Pancreas (tissue), 10 donors: ENCODE data around the gene DRAM1. TPM values are rescaled to one million over a fixed set of nuclear protein-coding genes. Genes with fewer than 3 reads are reported as not detected.
"Not testable (repeated sequence)": the region's sequence is repeated elsewhere in the genome, so short reads cannot be mapped to it uniquely, and the experiment has no call there.

Source experiments
- ATAC-seq, 4 donors: fragments of 200-7000 bp; cut with Tn5 transposase; one replicate each; pipeline versions ENCODE4 v1.8.0 to v1.9.1; 2020; ENCODE audit warnings: mild to moderate bottlenecking in 4 of 4, moderate library complexity in 4 of 4
- DNase-seq, 6 donors: peaks; one replicate each; pipeline ENCODE4 v3.0.0-alpha.2; 2020
- FAIRE-seq: peaks from 2 replicates; lab custom pipeline; 2012; peaks lifted over from hg19 to GRCh38; lab: Jason Lieb, UNC
- H3K27ac ChIP-seq, 4 donors: fragments of 200-600 bp; sonication (generic); 1 replicate in 3 of 4; 2 replicates in 1 of 4; pipeline versions ENCODE4 v1.5.0 to v1.8.0; 2020
- H3K27me3 ChIP-seq, 4 donors: fragments of 200-600 bp; one replicate each; pipeline ENCODE4 v1.8.0; 2021
- H3K36me3 ChIP-seq, 3 donors: fragments of 200-600 bp; sonication (generic) in 1 of 3; one replicate each; pipeline versions ENCODE4 v1.5.0 to v1.8.0; 2020 to 2021
- H3K4me1 ChIP-seq, 3 donors: fragments of 200-600 bp; one replicate each; pipeline ENCODE4 v1.8.0; 2021
- H3K4me3 ChIP-seq, 4 donors: fragments of 200-600 bp; sonication (generic) in 2 of 4; one replicate each; pipeline versions ENCODE4 v1.5.0 to v1.8.0; 2020 to 2021
- H3K9me3 ChIP-seq, 4 donors: fragments of 200-600 bp; one replicate each; pipeline ENCODE4 v1.8.0; 2021
- WGBS, 2 donors: extraction: QIAGEN DNeasy Blood & Tissue Kit; methylation state at CpG; one replicate each; pipeline ENCODE4 v1.1.7; 2013; 5-methylcytosine and 5-hydroxymethylcytosine counted together
- intact Hi-C, 3 donors: fragments of 100-400 bp; cut with DNase I; formaldehyde crosslinking; loops; one replicate each; pipeline versions ENCODE4 v1.11.1 to v1.14.2; 2022
- polyA plus RNA-seq, 2 donors: library from polyadenylated mRNA; stranded (reverse); fragments of 200-250 nt; gene quantifications; one replicate each; pipeline ENCODE4 v1.2.3, GENCODE V29; 2013
- total RNA-seq, 6 donors: library from RNA; stranded (reverse); fragmentation: NEBNext Ultra II Directional in 4 of 6; extraction: Animal tissue kit (Norgen Biotek cat#: 25700) in 4 of 6; gene quantifications; one replicate each; pipeline versions ENCODE4 v1.2.1 to v1.2.4, GENCODE V29; 2021 to 2023
- TF ChIP-seq, protein P1 (sequence below), 4 donors: fragments of 200-600 bp; sonication (generic) in 3 of 4; IDR thresholded peaks; one replicate each; pipeline versions ENCODE4 v1.5.0 to v1.8.0; 2021; ENCODE audit warnings: antibody characterized with exemption in 4 of 4
- donor health status: healthy with polysubstance abuse.
- donor health status: DM: no; HTN: no; CAD: no; lungs with moderate emphysema.
- donor health status: DM: no; HTN: no; CAD: no.
- donor health status: control.
- donor health status: control.
- donor health status: Bipolar disorder and iron deficiency.
- donor health status: DM: yes; HTN: yes; CAD: no.
- donor health status: DM: no; HTN: no; CAD: no.
- donor health status: DM: no; HTN: no; CAD: no.
- donor health status: DM: yes; HTN: yes; CAD: no.

Gene DRAM1
- total and polyA plus RNA-seq, 8 donors, result 3.1 to 15.0 (median 5.6) TPM

DNA sequence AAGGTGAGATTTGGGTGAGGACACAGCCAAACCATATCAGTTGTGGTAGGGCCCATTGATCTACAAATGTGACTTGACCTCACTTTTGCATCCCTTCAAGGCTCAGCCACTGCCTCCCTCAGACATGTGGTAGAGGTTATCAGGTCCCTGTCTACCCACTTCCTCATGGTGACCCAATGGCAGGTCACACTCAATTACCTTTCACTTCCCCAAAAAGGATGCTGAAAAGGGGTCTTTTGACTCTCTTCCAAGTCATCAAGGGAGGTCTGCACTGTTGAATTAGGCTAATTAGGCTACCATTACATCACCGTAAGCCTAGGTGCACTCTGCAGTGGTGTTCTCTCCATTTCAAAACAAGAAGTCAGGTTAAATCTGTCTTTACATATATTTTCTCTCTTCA lies 22.6 kb upstream of the DRAM1 start:
- intact Hi-C loops, result no loop called here
- FAIRE-seq (no peak), ATAC-seq (no peak), DNase-seq (no peak)
- 98 to 100% methylated on average over 1 of the region's 1 CpG for WGBS, 2 donors
- Histone ChIP-seq H3K4me3 (no peak overlapping the region), H3K4me1 (no peaks in the 10 kb centered on the region), H3K9me3 (no peaks in the 10 kb centered on the region), H3K27me3 (no peaks in the 10 kb centered on the region), H3K36me3 (no peaks in the 10 kb centered on the region), H3K27ac (no peak overlapping the region)
- TF ChIP-seq, protein P1, sequence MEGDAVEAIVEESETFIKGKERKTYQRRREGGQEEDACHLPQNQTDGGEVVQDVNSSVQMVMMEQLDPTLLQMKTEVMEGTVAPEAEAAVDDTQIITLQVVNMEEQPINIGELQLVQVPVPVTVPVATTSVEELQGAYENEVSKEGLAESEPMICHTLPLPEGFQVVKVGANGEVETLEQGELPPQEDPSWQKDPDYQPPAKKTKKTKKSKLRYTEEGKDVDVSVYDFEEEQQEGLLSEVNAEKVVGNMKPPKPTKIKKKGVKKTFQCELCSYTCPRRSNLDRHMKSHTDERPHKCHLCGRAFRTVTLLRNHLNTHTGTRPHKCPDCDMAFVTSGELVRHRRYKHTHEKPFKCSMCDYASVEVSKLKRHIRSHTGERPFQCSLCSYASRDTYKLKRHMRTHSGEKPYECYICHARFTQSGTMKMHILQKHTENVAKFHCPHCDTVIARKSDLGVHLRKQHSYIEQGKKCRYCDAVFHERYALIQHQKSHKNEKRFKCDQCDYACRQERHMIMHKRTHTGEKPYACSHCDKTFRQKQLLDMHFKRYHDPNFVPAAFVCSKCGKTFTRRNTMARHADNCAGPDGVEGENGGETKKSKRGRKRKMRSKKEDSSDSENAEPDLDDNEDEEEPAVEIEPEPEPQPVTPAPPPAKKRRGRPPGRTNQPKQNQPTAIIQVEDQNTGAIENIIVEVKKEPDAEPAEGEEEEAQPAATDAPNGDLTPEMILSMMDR (IDR thresholded peaks at IDR 0.05), result no peak

DNA sequence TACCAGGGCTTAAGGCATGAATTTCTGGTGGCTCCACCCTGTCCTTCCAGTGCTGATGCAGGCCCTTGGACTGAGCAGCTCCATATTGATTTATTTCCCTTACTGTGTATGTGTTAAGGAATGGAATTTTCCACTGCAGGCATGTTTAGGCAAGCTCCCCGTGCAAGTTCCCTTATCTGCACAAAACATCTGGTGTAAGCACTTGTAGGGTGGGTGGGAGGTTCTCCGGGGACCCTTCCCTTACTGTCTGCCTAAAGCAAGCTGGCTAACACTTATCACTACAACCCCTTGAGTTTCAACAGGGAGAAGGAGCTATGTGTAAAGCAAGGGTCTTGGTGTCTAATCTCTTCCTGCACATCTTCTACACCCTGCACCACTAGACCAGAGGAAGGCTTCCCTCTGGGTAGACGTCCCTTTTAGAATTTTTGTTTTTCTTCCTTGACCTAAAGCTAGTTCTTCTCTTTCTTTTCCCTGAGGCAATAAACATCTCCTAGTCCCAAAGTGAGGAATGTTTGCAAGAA lies 22.0 kb upstream of the DRAM1 start:
- WGBS, 2 donors, result 11 to 21% methylated on average over 3 of the region's 3 CpGs
- FAIRE-seq (no peak), ATAC-seq (peak in 3 of 4 donors; percentile 50 to 70 (median 56)), DNase-seq (no peak)
- TF ChIP-seq, protein P1 (IDR thresholded peaks at IDR 0.05), result no peak
- H3K27ac ChIP-seq, result no peak overlapping the region
- intact Hi-C loops, result no loop called here
- no peaks in the 10 kb centered on the region for H3K4me1 ChIP-seq
- H3K36me3 ChIP-seq, result no peaks in the 10 kb centered on the region
- H3K27me3 ChIP-seq, result no peaks in the 10 kb centered on the region
- H3K4me3 ChIP-seq, result no peak overlapping the region
- H3K9me3 ChIP-seq, result no peaks in the 10 kb centered on the region

DNA sequence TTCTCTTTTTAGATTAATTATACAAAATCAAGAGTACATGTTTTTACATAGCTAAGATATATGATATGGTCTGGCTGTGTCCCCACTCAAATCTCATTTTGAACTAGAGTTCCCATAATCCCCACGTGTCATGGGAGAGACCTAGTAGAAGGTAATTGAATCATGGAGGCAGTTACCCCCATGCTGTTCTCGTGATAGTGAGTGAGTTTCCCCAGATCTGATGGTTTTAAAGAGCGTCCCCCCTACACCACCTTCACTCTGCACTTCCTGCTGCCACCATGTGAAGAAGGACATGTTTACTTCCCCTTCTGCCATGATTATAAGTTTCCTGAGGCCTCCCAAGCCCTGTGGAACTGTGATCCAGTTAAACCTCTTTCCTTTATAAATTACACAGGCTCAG lies 21.4 kb upstream of the DRAM1 start:
- FAIRE-seq, result no peak
- no peak for DNase-seq
- TF ChIP-seq, protein P1 (IDR thresholded peaks at IDR 0.05), result no peak
- WGBS, 2 donors, result 86 to 89% methylated on average over 3 of the region's 3 CpGs
- Histone ChIP-seq H3K27me3 (no peaks in the 10 kb centered on the region), H3K36me3 (no peaks in the 10 kb centered on the region), H3K9me3 (no peaks in the 10 kb centered on the region), H3K4me1 (no peaks in the 10 kb centered on the region), H3K4me3 (no peak overlapping the region), H3K27ac (no peak overlapping the region)
- intact Hi-C loops, result no loop called here
- no peak for ATAC-seq

DNA sequence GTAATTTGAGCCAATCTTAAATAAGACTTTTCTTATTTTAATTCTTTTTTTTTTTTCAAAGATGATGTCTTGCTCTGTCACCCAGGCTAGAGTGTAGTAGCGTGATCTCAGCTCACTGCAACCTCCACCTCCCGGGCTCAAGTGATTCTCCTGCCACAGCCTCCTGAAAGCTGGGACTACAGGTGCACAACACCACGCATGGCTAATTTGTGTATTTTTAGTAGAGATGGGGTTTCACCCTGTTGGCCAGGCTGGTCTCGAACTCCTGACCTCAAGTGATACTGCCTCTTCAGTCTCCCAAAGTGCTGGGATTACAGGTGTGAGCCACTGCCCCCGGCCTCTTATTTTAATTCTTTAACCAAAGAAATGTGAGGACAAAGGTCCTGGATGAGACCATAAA lies 20.8 kb upstream of the DRAM1 start:
- H3K4me3 ChIP-seq, H3K9me3 ChIP-seq, H3K36me3 ChIP-seq, FAIRE-seq, H3K27ac ChIP-seq, ATAC-seq, H3K4me1 ChIP-seq, DNase-seq, H3K27me3 ChIP-seq, intact Hi-C loops: not testable (repeated sequence)
- 94 to 95% methylated on average over 5 of the region's 5 CpGs for WGBS, 2 donors

DNA sequence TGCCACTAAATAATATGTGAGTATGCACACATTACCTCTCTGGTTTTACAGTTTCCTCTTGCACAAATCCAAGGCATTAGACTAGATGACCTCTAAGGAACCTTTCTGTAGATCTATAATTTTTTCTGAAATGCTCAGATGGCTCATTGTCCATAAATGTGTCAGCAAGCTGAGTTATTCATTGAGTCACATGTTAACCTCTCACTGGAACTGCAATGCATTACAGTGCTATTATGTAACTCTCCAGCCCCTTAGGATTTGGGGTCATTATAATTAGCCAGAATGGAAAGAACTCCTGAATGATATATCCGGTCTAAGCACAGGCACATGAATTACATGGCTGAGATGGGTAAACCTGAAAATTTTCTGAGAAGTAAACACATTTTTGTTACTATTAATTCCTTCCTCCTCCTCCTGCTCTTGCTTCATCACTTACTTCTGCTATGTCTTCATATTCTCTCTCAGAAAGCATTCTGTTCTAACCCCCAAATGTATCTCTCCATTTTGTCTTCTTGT lies 20.3 kb upstream of the DRAM1 start:
- H3K36me3 ChIP-seq, result no peaks in the 10 kb centered on the region
- H3K4me3 ChIP-seq, result no peak overlapping the region
- ATAC-seq (peak in 2 of 4 donors; percentile 36 to 62), FAIRE-seq (no peak), DNase-seq (no peak)
- H3K27me3 ChIP-seq, result no peaks in the 10 kb centered on the region
- 72 to 78% methylated on average over 1 of the region's 1 CpG for WGBS, 2 donors
- H3K4me1 ChIP-seq, result no peaks in the 10 kb centered on the region
- H3K9me3 ChIP-seq, result no peaks in the 10 kb centered on the region
- no peak overlapping the region for H3K27ac ChIP-seq
- intact Hi-C loops, result no loop called here
- TF ChIP-seq, protein P1 (IDR thresholded peaks at IDR 0.05), result no peak
